ENCODE data around the gene SGF29. TPM values are rescaled to one million over a fixed set of nuclear protein-coding genes. Genes with fewer than 3 reads are reported as not detected.

Gene SGF29
- total RNA-seq, 1 experiment from 2014 or later = 22.3 TPM

DNA sequence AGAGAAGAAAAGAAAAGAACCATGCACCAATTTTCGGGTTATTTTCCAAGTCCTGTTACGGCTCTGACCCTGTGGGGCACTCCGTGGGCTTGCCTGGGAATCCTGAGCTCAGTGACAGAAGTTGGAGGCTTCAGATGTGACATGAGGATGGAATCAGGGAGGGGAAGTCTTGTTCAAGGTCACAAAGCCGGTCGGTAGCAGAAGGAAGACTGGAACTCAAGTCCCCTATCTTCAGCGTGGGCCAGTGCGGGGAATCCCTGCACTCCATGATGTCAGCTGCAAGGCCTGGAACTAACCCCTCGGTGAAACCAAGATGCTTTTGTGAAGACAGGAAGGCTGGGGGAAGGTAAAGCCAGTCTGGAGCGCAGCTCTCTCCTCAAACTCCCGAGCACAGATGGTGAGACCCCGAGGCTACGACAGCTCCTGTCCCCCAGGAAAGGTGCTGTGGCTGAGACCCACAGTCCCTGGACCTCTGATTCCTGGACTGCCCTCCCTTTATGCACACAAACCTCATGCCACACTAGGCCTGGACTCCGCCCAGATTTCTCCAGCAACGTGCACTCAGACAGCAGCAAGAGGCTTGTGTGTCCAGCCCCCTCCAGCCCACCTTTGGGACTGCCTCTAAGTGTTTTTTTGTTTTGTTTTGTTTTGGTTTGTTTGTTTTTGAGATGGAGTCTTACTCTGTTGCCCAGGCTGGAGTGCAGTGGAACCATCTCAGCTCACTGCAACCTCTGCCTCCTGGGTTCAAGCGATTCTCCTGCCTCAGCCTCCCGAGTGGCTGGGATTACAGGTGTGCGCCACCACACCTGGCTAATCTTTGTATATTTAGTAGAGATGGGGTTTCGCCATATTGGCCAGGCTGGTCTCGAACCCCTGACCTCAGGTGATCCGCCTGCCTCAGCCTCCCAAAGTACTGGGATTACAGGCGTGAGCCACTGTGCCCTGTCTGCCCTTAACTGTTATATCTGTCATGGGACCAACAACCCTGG is 41.6 kb upstream of the SGF29 start:
- Histone ChIP-seq H4K20me1 (ENCODE audit: low read length) (no peaks in the 10 kb centered on the region), H3F3A (ENCODE audit: low read length, unreplicated experiment) (no peaks in the 10 kb centered on the region), H3K27ac (ENCODE audit: low read length) (no peak overlapping the region), H3K9me3 (ENCODE audit: low read length) (no peaks in the 10 kb centered on the region), H3K9ac (ENCODE audit: low read length) (no peak overlapping the region), H3K9me2 (replicated peaks; ENCODE audit: low read length) (no peaks in the 10 kb centered on the region), H3K36me3 (ENCODE audit: low read depth, low read length) (no peaks in the 10 kb centered on the region), H3K79me2 (ENCODE audit: low read length) (no peaks in the 10 kb centered on the region), H3K27me3 (ENCODE audit: low read length) (no peaks in the 10 kb centered on the region), H3K4me1 (ENCODE audit: insufficient read depth, low read length) (no peaks in the 10 kb centered on the region), H2AFZ (ENCODE audit: low read length) (no peak overlapping the region), H3K4me2 (ENCODE audit: low read length) (no peak overlapping the region), H3K4me3 (ENCODE audit: low read length) (no peak overlapping the region)
- ChIA-PET POLR2A (ENCODE audit: unreplicated experiment) (no interaction called here), CTCF (no interaction called here)
- TF ChIP-seq EZH2phosphoT487 (IDR thresholded peaks at IDR 0.05; ENCODE audit: borderline replicate concordance, low read length) = no peak
- no peak for TF ChIP-seq EZH2 (IDR thresholded peaks at IDR 0.05; ENCODE audit: low read length, unreplicated experiment)
- TF ChIP-seq, protein P1, sequence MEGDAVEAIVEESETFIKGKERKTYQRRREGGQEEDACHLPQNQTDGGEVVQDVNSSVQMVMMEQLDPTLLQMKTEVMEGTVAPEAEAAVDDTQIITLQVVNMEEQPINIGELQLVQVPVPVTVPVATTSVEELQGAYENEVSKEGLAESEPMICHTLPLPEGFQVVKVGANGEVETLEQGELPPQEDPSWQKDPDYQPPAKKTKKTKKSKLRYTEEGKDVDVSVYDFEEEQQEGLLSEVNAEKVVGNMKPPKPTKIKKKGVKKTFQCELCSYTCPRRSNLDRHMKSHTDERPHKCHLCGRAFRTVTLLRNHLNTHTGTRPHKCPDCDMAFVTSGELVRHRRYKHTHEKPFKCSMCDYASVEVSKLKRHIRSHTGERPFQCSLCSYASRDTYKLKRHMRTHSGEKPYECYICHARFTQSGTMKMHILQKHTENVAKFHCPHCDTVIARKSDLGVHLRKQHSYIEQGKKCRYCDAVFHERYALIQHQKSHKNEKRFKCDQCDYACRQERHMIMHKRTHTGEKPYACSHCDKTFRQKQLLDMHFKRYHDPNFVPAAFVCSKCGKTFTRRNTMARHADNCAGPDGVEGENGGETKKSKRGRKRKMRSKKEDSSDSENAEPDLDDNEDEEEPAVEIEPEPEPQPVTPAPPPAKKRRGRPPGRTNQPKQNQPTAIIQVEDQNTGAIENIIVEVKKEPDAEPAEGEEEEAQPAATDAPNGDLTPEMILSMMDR (conservative IDR thresholded peaks at IDR 0.05; ENCODE audit: low read depth, low read length) = no peak
- DNase-seq (no peak), ATAC-seq (no peak)
- intact Hi-C loops (cut with micrococcal nuclease) = no loop called here
- BruUV-seq (replicated peaks) = no TSS peak

DNA sequence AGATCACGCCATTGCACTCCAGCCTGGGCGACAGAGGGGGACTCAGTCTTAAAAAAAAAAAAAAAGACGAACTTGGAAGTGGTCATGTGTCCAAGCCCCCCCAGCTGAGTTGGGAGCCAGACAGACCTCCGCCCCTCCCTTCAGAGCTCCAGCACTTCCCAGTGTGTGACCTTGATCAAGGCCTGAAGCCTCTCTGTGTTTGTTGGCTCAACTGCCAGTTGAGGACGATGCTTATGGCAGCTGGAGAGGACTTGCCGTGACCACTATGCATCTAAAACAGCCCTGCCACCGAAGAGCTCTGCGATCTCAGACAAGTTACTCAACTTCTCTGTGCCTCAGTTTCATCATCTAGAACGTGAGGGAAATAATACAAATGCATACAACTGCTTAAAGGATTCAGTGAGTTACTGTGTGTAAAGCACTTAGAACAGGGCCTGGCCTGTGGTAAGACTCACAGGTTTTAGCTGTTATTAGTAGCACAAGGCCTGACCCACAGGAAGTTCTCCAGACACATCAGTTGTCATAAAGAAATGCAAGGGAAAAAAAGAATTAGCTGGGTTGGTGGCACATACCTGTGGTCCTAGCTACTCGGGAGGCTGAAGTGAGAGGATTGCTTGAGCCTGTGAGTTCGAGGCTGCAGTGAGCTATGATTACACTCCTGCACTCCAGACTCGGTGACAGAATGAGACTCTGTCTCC is 40.1 kb upstream of the SGF29 start:
- CTCF ChIA-PET = no interaction called here
- POLR2A ChIA-PET (ENCODE audit: unreplicated experiment) = no interaction called here
- Histone ChIP-seq H3K4me2 (ENCODE audit: low read length) (no peak overlapping the region), H3K36me3 (ENCODE audit: low read depth, low read length) (no peaks in the 10 kb centered on the region), H3K27me3 (ENCODE audit: low read length) (no peaks in the 10 kb centered on the region), H3K9me2 (replicated peaks; ENCODE audit: low read length) (no peaks in the 10 kb centered on the region), H3F3A (ENCODE audit: low read length, unreplicated experiment) (no peaks in the 10 kb centered on the region), H4K20me1 (ENCODE audit: low read length) (no peaks in the 10 kb centered on the region), H3K79me2 (ENCODE audit: low read length) (no peaks in the 10 kb centered on the region), H3K9ac (ENCODE audit: low read length) (no peak overlapping the region), H2AFZ (ENCODE audit: low read length) (no peak overlapping the region), H3K9me3 (ENCODE audit: low read length) (no peaks in the 10 kb centered on the region), H3K27ac (ENCODE audit: low read length) (no peak overlapping the region), H3K4me3 (ENCODE audit: low read length) (no peak overlapping the region), H3K4me1 (ENCODE audit: insufficient read depth, low read length) (no peaks in the 10 kb centered on the region)
- ATAC-seq (no peak), DNase-seq (no peak)
- TF ChIP-seq, protein P1 (conservative IDR thresholded peaks at IDR 0.05; ENCODE audit: low read depth, low read length) = no peak
- TF ChIP-seq EZH2phosphoT487 (IDR thresholded peaks at IDR 0.05; ENCODE audit: borderline replicate concordance, low read length) (no peak), EZH2 (IDR thresholded peaks at IDR 0.05; ENCODE audit: low read length, unreplicated experiment) (no peak)
- BruUV-seq (replicated peaks) = no TSS peak
- intact Hi-C loops (cut with micrococcal nuclease) = no loop called here
